ENCODE results near the gene GRIN1.

Gene GRIN1

GRCh38 chr9:137103206-137103999 lies 35.6 kb upstream of the GRIN1 start:
- no peak for DNase-seq (ENCODE audit: low read depth)
- no peak overlapping the region for H3K4me3 ChIP-seq (ENCODE audit: low read depth, low read length)
- TF ChIP-seq, protein P1, sequence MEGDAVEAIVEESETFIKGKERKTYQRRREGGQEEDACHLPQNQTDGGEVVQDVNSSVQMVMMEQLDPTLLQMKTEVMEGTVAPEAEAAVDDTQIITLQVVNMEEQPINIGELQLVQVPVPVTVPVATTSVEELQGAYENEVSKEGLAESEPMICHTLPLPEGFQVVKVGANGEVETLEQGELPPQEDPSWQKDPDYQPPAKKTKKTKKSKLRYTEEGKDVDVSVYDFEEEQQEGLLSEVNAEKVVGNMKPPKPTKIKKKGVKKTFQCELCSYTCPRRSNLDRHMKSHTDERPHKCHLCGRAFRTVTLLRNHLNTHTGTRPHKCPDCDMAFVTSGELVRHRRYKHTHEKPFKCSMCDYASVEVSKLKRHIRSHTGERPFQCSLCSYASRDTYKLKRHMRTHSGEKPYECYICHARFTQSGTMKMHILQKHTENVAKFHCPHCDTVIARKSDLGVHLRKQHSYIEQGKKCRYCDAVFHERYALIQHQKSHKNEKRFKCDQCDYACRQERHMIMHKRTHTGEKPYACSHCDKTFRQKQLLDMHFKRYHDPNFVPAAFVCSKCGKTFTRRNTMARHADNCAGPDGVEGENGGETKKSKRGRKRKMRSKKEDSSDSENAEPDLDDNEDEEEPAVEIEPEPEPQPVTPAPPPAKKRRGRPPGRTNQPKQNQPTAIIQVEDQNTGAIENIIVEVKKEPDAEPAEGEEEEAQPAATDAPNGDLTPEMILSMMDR (IDR thresholded peaks at IDR 0.05; ENCODE audit: control insufficient read depth, extremely low read depth, insufficient read depth), result no peak

DNA sequence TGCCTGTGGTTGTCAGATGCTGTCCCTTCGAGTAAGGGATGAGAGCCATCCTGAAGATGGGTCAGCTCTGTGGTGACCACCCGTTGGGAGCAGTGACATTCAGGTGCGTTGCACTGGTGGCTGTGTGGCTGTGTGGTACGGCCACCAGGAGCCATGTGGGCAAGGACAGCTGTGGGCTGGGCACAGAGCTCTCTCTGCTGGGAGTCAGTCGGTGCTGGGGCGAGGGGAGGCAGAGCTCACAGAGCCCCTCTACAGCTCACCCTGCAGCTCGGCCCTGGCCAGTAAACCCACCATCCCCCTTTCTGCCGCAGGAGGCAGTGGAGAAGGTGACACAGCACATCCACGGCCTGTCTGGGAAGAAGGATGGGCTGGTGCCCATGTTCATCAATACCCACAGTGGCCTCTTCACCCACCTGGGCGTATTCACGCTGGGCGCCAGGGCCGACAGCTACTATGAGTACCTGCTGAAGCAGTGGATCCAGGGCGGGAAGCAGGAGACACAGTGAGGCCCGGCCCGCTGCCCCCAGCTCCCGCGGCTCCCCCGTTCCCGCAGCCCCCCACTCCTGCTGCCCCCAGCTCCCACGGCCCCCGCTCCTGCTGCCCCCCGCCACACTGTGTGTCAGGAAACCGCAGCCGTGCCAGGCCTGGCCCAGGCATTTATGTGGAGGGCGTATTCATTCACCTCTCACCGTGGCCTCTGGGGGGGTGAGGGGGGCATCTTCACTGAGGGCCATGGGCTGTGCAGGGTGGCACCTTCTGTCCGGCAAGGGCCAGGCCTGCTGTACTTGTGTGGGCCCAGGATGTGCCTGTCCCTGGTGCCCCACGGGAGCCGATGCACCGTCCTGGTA lies 32.9 kb upstream of the GRIN1 start:
- no peak overlapping the region for H3K4me3 ChIP-seq (ENCODE audit: low read depth, low read length)
- no peak for DNase-seq (ENCODE audit: low read depth)
- TF ChIP-seq, protein P1 (IDR thresholded peaks at IDR 0.05; ENCODE audit: control insufficient read depth, extremely low read depth, insufficient read depth), result no peak

DNA sequence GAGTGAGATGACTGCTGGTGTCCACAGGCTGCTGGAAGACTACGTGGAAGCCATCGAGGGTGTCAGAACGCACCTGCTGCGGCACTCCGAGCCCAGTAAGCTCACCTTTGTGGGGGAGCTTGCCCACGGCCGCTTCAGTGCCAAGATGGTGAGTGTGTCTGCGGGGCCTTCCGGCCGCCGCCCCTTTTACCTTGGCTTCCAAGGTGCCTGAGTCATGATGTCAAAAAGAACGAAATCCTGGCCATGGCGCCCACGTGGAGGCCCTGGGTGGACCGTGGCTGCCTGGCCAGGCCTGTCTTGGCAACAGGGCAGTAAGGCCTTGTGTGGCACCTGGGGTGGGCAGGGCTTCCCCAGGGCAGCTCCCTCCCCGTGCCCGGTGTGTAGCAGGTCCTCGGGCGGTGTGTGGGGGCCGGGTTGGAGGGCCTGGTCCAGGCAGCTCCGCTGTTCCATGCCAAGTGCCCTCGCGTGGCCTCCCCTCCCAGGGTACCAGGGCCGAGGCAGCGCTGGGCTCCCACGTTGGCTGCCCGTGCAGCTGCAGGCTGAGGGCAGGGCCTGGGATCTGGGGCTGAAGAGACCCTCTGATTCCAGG lies 32.2 kb upstream of the GRIN1 start:
- no peak for DNase-seq (ENCODE audit: low read depth)
- no peak overlapping the region for H3K4me3 ChIP-seq (ENCODE audit: low read depth, low read length)
- TF ChIP-seq, protein P1 (IDR thresholded peaks at IDR 0.05; ENCODE audit: control insufficient read depth, extremely low read depth, insufficient read depth), result no peak

GRCh38 chr9:137107312-137107921 lies 31.5 kb upstream of the GRIN1 start:
- no peak for DNase-seq (ENCODE audit: low read depth)
- TF ChIP-seq, protein P1 (IDR thresholded peaks at IDR 0.05; ENCODE audit: control insufficient read depth, extremely low read depth, insufficient read depth), result no peak
- H3K4me3 ChIP-seq (ENCODE audit: low read depth, low read length), result no peak overlapping the region

DNA sequence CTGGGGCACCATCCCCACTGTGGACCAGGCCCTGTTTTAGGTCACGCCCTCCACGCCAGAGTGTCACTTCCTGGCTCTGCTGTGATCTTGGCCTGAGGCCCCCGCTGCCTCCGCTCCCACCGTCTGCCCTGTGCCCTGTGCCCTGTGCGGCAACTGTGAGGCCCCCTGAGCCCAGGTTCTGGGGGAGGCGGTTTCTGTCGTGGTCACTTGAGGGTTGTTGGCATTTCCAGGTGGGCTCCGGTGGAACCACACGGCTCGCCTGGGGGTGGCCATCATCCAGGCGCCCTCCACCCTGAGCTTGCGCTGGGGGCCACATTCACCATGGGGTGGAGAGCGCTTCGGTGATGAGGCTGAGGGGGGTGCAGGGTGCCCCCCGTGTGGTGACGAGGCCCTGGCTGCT lies 31.0 kb upstream of the GRIN1 start:
- TF ChIP-seq, protein P1 (IDR thresholded peaks at IDR 0.05; ENCODE audit: control insufficient read depth, extremely low read depth, insufficient read depth), result no peak
- DNase-seq (ENCODE audit: low read depth), result no peak
- H3K4me3 ChIP-seq (ENCODE audit: low read depth, low read length), result no peak overlapping the region

- TF ChIP-seq, protein P1 (IDR thresholded peaks at IDR 0.05; ENCODE audit: control insufficient read depth, extremely low read depth, insufficient read depth), result no peak
- no peak overlapping the region for H3K4me3 ChIP-seq (ENCODE audit: low read depth, low read length)
- no peak for DNase-seq (ENCODE audit: low read depth)
Observed at GRCh38 chr9:137108608-137109249, 30.2 kb upstream of the GRIN1 start.
